ENCODE data around the gene PLB1. TPM values are rescaled to one million over a fixed set of nuclear protein-coding genes. Genes with fewer than 3 reads are reported as not detected.

The PLB1 gene
- polyA plus RNA-seq, 3 donors: 20.2 to 35.8 (median 23.9) TPM

DNA sequence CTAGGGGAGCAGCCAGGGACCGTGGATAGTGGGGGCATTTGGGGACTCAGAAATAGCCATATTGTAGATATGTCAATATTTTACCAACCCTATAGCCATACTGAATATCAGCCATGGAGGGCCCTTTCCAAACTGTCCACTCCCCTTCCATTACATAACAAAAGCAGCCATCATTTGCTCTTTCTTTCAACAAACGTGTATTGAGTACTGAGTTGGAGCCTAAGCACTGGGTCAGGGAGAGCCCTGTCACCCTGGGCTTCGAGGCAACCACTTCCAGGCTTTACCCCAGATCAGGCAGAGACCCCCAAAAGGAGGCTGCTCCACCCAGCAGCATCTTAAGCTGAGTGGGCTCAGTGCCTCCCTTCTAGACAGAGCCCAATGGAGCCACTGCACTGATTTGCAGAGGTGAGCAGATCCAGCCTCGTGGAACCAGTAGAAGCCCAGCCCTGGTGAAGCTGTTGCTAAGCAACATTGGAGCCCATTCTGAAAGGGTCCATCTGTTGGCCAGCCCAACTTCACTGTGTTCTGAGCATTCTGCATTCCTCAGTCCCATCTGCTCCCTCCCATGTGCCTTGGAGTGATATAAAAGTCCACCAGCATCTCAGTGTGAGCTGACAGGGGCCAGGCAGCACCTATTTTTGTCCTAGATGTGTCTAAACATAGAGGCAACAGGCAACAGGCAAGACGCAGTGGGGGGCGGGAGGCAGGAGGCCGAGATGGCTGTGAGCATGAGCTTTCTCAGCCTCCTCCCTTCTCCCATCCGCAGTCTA is 112.1 kb downstream of the PLB1 start:
- Histone ChIP-seq H3K79me2 (ENCODE audit: insufficient read depth, low read length) (peaks cover 23% of the 10 kb centered on the region), H3K4me2 (replicated peaks; ENCODE audit: extremely low read depth, low read length, poor library complexity, severe bottlenecking) (no peak overlapping the region), H2AFZ (ENCODE audit: insufficient read depth, low read depth, low read length, poor library complexity, severe bottlenecking) (no peak overlapping the region), H3K27me3 (ENCODE audit: control insufficient read depth in 2 of 2, insufficient read depth in 2 of 2, low read length in 2 of 2) (no peaks in the 10 kb centered on the region), H3K4me1 (ENCODE audit: control insufficient read depth in 1 of 2, insufficient read depth in 2 of 2, low read length in 2 of 2) (peaks cover 18 to 19% of the 10 kb centered on the region in 2 donors), H3K27ac (ENCODE audit: low read depth in 1 of 2, low read length in 2 of 2) (no peak overlapping the region), H3K4me3 (replicated peaks in 1 of 3; ENCODE audit: low read depth in 2 of 3, low read length in 3 of 3) (no peak overlapping the region), H4K20me1 (ENCODE audit: insufficient read depth, low read length) (no peaks in the 10 kb centered on the region), H3K9ac (ENCODE audit: insufficient read depth, low read length, poor library complexity, severe bottlenecking) (no peak overlapping the region), H3K36me3 (replicated peaks in 1 of 2; ENCODE audit: control insufficient read depth in 1 of 2, insufficient read depth in 2 of 2, low read length in 2 of 2) (peaks cover 16 to 29% of the 10 kb centered on the region in 2 donors), H3K9me3 (replicated peaks in 1 of 2; ENCODE audit: control insufficient read depth in 1 of 2, insufficient read depth in 1 of 2, low read length in 2 of 2) (no peaks in the 10 kb centered on the region)
- no peak for DNase-seq
- H3K4me3 Mint-ChIP-seq: no peak overlapping the region
- 91% methylated on average over 3 of the region's 8 CpGs for WGBS (ENCODE audit: insufficient coverage)
- H3K36me3 Mint-ChIP-seq: peaks cover 43 to 68% of the 10 kb centered on the region in 2 donors
- H3K27me3 Mint-ChIP-seq (ENCODE audit: low read depth in 3 of 3): peaks cover 0 to 2% (median 0%) of the 10 kb centered on the region in 3 donors
- no peak for TF ChIP-seq CTCF (IDR thresholded peaks at IDR 0.05)
- H3K9me3 Mint-ChIP-seq: no peaks in the 10 kb centered on the region
- H3K27ac Mint-ChIP-seq: peak overlapping the region in 2 of 7 donors; percentile 32 to 37
- intact Hi-C loops (cut with micrococcal nuclease): no loop called here
- H3K4me1 Mint-ChIP-seq: peaks cover 39% of the 10 kb centered on the region

DNA sequence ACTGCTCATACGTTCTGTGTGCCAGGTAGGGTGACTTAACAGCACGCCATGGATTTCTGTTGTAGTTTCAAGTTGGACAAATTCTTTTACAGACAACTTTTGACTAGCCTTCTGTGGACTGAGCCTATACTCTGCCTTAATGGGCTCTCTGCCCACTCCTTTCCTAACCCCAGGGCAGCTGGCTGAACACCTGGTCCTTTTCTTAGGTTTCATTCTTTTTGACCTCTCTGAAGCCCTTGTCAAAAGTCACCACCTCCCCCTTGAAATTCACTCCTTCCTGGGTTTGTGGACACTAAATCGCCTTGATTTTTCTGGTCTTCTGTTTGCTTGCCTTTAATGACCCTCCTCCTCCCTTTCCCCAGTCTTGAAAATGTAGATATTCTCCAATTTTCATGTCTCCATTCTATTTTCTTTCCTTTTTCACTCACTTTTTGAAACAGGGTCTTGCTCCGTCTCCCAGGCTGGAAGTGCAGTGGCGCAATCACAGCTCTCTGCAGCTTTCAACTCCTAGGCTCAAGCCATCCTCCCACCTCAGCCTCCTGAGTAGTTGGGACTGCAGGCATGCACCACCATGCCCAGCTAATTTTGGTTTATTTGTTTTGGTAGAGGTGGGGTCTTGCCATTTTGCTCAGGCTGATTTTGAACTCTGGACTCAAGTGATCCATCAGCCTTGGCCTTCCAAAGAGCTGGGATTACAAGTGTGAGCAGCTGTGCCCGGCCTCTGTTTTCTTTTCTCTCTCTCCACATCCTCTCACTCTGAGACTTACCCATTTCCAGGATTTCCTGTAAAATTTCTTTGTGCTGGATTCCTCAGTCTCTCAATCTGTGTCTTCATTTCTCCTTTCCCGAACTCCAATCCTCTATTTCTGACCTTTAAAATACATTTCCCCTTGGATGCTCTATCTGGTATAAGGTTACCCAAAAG is 112.9 kb downstream of the PLB1 start:
- H3K9ac ChIP-seq (ENCODE audit: insufficient read depth, low read length, poor library complexity, severe bottlenecking): no peak overlapping the region
- no peaks in the 10 kb centered on the region for H3K27me3 ChIP-seq (ENCODE audit: control insufficient read depth in 2 of 2, insufficient read depth in 2 of 2, low read length in 2 of 2)
- H3K36me3 Mint-ChIP-seq: peaks cover 41 to 68% of the 10 kb centered on the region in 2 donors
- H3K79me2 ChIP-seq (ENCODE audit: insufficient read depth, low read length): peaks cover 20% of the 10 kb centered on the region
- no peaks in the 10 kb centered on the region for H3K9me3 Mint-ChIP-seq
- H3K27ac Mint-ChIP-seq: peak overlapping the region in 5 of 7 donors; percentile 0 to 32 (median 18)
- no peak overlapping the region for H2AFZ ChIP-seq (ENCODE audit: insufficient read depth, low read depth, low read length, poor library complexity, severe bottlenecking)
- H4K20me1 ChIP-seq (ENCODE audit: insufficient read depth, low read length): no peaks in the 10 kb centered on the region
- H3K27ac ChIP-seq (ENCODE audit: low read depth in 1 of 2, low read length in 2 of 2): no peak overlapping the region
- H3K4me2 ChIP-seq (replicated peaks; ENCODE audit: extremely low read depth, low read length, poor library complexity, severe bottlenecking): no peak overlapping the region
- intact Hi-C loops (cut with micrococcal nuclease): no loop called here
- no peak for TF ChIP-seq CTCF (IDR thresholded peaks at IDR 0.05)
- H3K27me3 Mint-ChIP-seq (ENCODE audit: low read depth in 3 of 3): no peaks in the 10 kb centered on the region
- H3K4me1 Mint-ChIP-seq: peaks cover 31% of the 10 kb centered on the region
- no peaks in the 10 kb centered on the region for H3K9me3 ChIP-seq (replicated peaks in 1 of 2; ENCODE audit: control insufficient read depth in 1 of 2, insufficient read depth in 1 of 2, low read length in 2 of 2)
- no peak for DNase-seq
- H3K4me3 Mint-ChIP-seq: no peak overlapping the region
- H3K4me3 ChIP-seq (replicated peaks in 1 of 3; ENCODE audit: low read depth in 2 of 3, low read length in 3 of 3): no peak overlapping the region
- peaks cover 9 to 11% of the 10 kb centered on the region in 2 donors for H3K4me1 ChIP-seq (ENCODE audit: control insufficient read depth in 1 of 2, insufficient read depth in 2 of 2, low read length in 2 of 2)
- H3K36me3 ChIP-seq (replicated peaks in 1 of 2; ENCODE audit: control insufficient read depth in 1 of 2, insufficient read depth in 2 of 2, low read length in 2 of 2): peaks cover 16 to 37% of the 10 kb centered on the region in 2 donors
- WGBS (ENCODE audit: insufficient coverage): 57% methylated on average over 3 of the region's 7 CpGs
